Measurements from ENCODE around the gene CYB5RL. TPM values are rescaled to one million over a fixed set of nuclear protein-coding genes. Genes with fewer than 3 reads are reported as not detected.

Gene CYB5RL
- total and polyA plus RNA-seq, 2 of the 8 experiments (the other 6 are each of a cell fraction or from before 2014, with no cell fraction given): 13.2 to 14.1 TPM

GRCh38 chr1:54190526-54190925, 9.3 kb downstream of the CYB5RL start (continued):
- TF ChIP-seq CHD7 (IDR thresholded peaks at IDR 0.05; ENCODE audit: insufficient replicate concordance, low read length) (no peak), YY1 (IDR thresholded peaks at IDR 0.05; ENCODE audit: low read depth, low read length) (no peak), SIN3A (conservative IDR thresholded peaks at IDR 0.05 in 1 of 2, IDR thresholded peaks at IDR 0.05 in 1 of 2; ENCODE audit: low read depth in 1 of 2, low read length in 2 of 2) (no peak), ATF2 (IDR thresholded peaks at IDR 0.05; ENCODE audit: low read length) (no peak), CEBPB (IDR thresholded peaks at IDR 0.05; ENCODE audit: low read depth, low read length) (no peak), POU5F1 (IDR thresholded peaks at IDR 0.05; ENCODE audit: low read depth, low read length) (no peak), RBBP5 (IDR thresholded peaks at IDR 0.05; ENCODE audit: borderline replicate concordance, low read depth, low read length) (no peak), RNF2 (IDR thresholded peaks at IDR 0.05; ENCODE audit: borderline replicate concordance, low read depth, low read length, missing control alignments, poor library complexity, severe bottlenecking) (no peak)
- TF ChIP-seq, protein P1, sequence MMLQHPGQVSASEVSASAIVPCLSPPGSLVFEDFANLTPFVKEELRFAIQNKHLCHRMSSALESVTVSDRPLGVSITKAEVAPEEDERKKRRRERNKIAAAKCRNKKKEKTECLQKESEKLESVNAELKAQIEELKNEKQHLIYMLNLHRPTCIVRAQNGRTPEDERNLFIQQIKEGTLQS (IDR thresholded peaks at IDR 0.05; ENCODE audit: insufficient read depth, low read depth, low read length): no peak

All from H1 (cell line).